ENCODE data around the gene CYP11A1. TPM values are rescaled to one million over a fixed set of nuclear protein-coding genes. Genes with fewer than 3 reads are reported as not detected.

CYP11A1 gene
- total and polyA plus RNA-seq, 10 of the 15 experiments (the other 5 are each of a cell fraction or from before 2014, with no cell fraction given) = 0.11 to 1.2 (median 0.23) TPM; not detected in 5

GRCh38 chr15:74378848-74379247 is 11.4 kb upstream of the CYP11A1 start:
- Histone ChIP-seq H3K27me3 (replicated peaks in 1 of 2; ENCODE audit: control insufficient read depth in 2 of 2, insufficient read depth in 2 of 2, low read length in 1 of 2) (no peaks in the 10 kb centered on the region), H3K79me2 (ENCODE audit: control insufficient read depth, insufficient read depth, low read length) (peaks cover 12% of the 10 kb centered on the region), H4K20me1 (ENCODE audit: control insufficient read depth, insufficient read depth) (no peaks in the 10 kb centered on the region), H3K4me2 (ENCODE audit: control insufficient read depth, insufficient read depth) (peak overlapping the region; percentile 35; the same call in 1 of the 2 replicates), H3K36me3 (ENCODE audit: control insufficient read depth in 2 of 2, insufficient read depth in 2 of 2, low read length in 1 of 2) (no peaks in the 10 kb centered on the region), H3K9me3 (replicated peaks; ENCODE audit: control insufficient read depth, insufficient read depth, low read length) (no peaks in the 10 kb centered on the region), H2AFZ (ENCODE audit: control insufficient read depth, low read depth, low read length) (peak overlapping the region; percentile 39), H3K27ac (ENCODE audit: control insufficient read depth, insufficient read depth) (no peak overlapping the region), H3K4me3 (no peak overlapping the region), H3K4me1 (ENCODE audit: control insufficient read depth, insufficient read depth, low read length) (peaks cover 56% of the 10 kb centered on the region), H3K9ac (ENCODE audit: control insufficient read depth, insufficient read depth, low read length) (no peak overlapping the region)
- FAIRE-seq = no peak
- DNase-seq (ENCODE audit: low read depth, low spot score) = no peak
- no TSS peak for BruUV-seq (replicated peaks)
- WGBS (ENCODE audit: insufficient coverage, insufficient replicate concordance, low lambda C conversion rate, missing lambda C conversion rate) = 2% methylated on average over 9 of the region's 9 CpGs
- intact Hi-C loops (cut with micrococcal nuclease; ENCODE audit: unreplicated experiment) (no loop called here), in situ Hi-C loops (cut with MboI) (loop anchor here (5.0 kb wide), 1 partner anchor 243 kb away; no protein-coding TSS in a partner anchor)
- TF ChIP-seq TCF12 (IDR thresholded peaks at IDR 0.05; ENCODE audit: low read depth, low read length) (0 out of 2 replicates have a peak, but pooled peaks have one; percentile 47), NBN (IDR thresholded peaks at IDR 0.05) (no peak), NR2C2 (IDR thresholded peaks at IDR 0.05; ENCODE audit: borderline replicate concordance, control insufficient read depth, insufficient read length, low read depth) (no peak), IKZF2 (IDR thresholded peaks at IDR 0.05) (peak; percentile 50 to 58; a peak in 2 of 4 replicates), IKZF1 (conservative IDR thresholded peaks at IDR 0.05) (peak; percentile 75), EED (IDR thresholded peaks at IDR 0.05; ENCODE audit: low read depth) (peak; percentile 72; the same call in 1 of the 2 replicates), PKNOX1 (IDR thresholded peaks at IDR 0.05) (peak; percentile 39; the same call in 1 of the 2 replicates), E2F8 (IDR thresholded peaks at IDR 0.05; ENCODE audit: low read depth, partially characterized antibody) (no peak), ZNF384 (IDR thresholded peaks at IDR 0.05; ENCODE audit: borderline replicate concordance, low read depth, low read length) (no peak), CREM (IDR thresholded peaks at IDR 0.05; ENCODE audit: low read depth) (peak; percentile 26; the same call in 1 of the 2 replicates)
- ChIA-PET POLR2A (interaction anchor here (0.8 to 15.8 kb wide), 6 partner anchors 16 to 235 kb away, joined by 3 to 302 read pairs (median 4); no protein-coding TSS in a partner anchor), RAD21 (ENCODE audit: unreplicated experiment) (interaction anchor here (0.6 to 2.5 kb wide), 17 partner anchors 20 to 498 kb away, joined by 3 to 19 read pairs (median 4); partner anchors contain the start of genes ARID3B, SEMA7A and UBL7), CTCF (interaction anchor here (0.6 to 21.7 kb wide), 17 partner anchors 15 to 385 kb away, joined by 3 to 655 read pairs (median 4); partner anchors contain the start of genes SEMA7A and UBL7), SMC1A (ENCODE audit: uncharacterized antibody, unreplicated experiment) (interaction anchor here (1.1 to 21.3 kb wide), 7 partner anchors 22 to 390 kb away, joined by 3 to 544 read pairs (median 5); partner anchors contain the start of gene SEMA7A)
- no peak for ATAC-seq
